NK-92 treated with Interleukin-12 subunit alpha and Interleukin-12 subunit beta, amount 100 ng/mL, for 24 hours (cell line): ENCODE data around the gene CNKSR3.

Experiments
- DNase-seq: peaks from one replicate; lab custom pipeline; 2025; lab: John Stamatoyannopoulos, UW

The CNKSR3 gene

DNA sequence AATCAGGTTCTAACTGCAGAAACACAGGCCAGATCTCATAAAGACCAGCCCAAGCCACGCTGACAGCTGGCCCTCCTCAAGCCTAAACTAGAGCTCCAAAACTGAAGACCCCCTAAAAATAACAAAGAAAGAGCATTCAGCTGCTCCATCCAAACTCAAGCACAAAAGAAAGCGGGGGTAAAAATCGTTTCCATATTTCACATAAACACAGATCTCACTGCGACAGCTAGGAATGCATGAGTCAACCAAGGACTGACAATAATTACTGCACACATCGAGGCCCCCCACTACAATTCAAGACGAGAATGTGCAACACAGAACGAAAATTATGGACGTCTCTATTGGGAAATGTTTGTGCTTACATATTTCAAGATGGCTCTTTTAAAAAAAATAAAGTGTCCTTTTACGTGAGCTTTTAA, 31.1 kb downstream of the CNKSR3 start:
- no peak for DNase-seq

DNA sequence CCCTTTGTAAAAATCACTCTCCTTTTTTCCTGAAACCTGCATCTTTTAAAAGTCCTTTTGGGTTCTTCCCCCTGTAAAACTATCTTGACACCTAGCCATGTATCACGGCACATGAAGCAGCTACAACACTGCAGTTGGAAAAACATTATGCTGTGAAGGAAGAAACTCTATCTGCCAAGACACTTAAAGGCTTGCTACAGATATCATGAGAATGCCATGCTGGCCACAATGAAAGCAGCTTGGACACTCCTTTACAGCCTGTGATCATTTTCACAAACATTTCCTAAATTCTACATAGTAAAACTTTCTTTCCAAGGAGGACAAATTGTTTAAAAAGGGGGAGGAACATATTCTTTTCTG, 31.8 kb downstream of the CNKSR3 start:
- DNase-seq, result no peak

DNA sequence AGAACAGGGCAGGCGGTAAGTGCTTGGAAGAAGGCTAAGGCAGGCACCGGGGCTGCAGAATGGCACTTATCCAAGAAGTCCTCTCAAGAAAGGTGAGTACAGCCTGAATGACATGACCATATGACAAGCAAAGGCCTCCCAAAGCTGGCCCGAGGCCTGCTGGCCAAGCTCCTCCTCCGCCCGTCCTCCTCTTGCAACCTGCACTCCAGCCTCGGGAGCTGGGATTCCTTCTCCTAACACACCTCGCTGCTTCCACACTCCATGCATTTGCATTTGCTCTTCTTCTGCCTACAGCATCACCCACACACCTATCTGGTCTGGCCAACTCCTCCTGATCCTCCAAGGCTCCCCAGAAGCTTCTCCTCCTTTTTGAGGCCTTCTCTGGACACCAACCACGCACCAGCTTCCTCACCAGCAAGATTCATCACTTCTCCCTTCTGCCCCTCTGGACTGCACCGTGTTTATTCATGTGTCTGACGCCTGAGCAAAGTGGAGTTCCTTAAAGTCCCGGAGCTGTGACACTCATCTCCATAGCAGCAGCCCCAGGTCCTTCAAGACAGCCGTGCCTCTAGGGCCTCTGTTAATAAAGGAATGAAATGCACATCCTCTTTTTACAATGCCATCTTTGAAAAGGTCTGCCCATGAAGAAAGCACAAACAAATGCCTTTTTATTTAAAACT, 32.3 kb downstream of the CNKSR3 start:
- DNase-seq, result no peak

DNA sequence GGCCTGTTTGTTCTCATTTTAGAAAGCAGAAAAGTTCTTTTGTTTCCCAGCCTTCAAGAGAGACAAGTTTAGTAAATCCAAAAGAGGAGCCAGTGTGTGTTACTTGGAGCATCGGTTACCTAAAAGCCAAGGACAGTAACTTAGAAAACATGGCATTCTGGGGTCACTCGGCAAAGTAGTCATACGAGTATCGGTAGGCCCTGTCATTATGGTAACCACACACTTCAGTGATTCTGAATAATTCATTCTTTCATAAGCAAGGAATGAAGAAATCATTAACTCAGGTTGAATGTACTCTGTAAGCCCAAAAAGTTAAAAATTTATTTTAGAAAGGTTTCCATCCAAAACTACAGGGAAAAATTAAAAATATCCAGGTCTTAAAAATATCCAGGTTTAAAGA, 34.0 kb downstream of the CNKSR3 start:
- no peak for DNase-seq

DNA sequence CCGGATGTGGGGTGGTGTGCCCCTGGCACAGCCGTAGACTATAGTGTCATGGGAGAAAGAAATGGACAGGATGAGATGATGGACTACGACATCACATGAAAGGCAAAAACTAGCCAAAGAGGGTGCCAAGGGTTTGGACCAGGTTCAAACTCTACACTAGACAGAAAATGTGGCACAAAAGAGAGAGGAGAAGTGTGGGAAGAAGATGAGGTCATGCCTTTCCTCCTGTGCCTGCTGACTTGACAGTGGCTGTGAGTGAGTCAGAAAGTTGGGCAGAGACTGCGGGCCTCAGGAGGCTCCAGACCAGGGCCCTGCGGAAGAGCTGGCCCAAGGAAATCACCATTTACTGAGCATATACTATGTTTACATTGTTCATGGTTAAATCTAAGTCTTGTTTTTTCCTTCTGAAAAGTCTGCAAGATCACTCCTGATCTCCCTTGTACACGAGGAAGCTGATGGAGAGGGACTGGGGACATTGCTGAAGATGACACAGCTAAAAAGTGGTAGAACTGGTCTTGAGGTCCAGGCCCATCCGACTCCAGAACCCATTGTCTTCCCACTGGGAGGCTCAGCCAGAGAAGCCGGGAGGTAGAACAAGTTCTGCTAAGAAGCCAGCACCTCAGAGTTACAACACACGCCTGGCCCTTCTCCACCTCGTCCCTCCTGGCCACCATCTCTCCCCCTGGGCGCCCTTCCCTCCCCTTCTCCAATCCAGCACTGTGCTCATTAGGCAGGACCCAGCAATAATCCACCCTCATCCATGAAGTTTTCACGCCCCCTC, 35.6 kb downstream of the CNKSR3 start:
- DNase-seq, result no peak

DNA sequence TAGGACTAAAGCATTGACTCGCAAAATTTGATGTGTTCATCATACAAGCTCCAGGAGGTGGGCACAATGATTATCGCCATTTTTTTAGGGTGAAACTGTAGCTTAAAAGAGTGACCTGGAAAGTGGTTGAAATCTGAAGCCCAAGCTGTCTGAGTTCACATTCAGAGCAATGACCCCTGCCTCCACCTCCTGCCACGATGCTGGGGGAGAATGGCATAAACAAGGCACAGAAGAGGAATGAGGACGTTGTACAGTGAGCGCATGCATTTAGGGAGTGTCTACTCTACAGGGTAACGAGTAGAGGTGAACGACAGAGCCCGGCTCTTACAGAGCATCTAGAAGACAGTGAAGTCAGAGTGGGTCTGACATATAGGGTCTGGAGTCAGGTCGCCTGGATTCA, 37.2 kb downstream of the CNKSR3 start:
- no peak for DNase-seq

GRCh38 chr6:154471609-154472362, 38.7 kb downstream of the CNKSR3 start:
- DNase-seq, result no peak

DNA sequence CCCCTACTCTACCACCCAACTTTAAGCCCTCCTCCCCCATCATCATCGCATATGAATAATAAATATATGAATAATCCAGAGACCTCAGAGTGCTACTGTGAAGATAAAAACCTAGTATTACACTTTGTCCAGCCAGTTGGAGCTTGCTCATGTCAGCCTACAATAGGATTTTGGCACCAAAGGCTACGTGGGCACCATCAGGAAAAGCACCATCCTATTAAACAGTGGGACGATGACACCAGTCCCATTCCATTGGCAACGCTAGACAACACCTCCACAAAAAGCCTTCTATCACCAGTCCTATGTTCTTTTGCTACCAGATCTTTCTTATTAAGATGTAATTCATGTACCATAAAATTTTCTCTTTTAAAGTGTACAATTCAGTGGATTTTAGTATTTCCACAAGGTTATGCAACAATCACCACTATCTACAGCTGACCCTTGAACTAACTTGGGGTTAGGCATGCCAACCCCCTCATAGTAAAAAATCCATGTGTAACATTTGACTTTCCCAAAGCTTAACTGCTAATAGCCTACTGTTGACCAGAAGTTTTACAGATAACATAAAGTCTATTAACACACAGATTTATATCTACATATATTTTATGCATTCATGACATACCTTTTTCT, 41.1 kb downstream of the CNKSR3 start:
- no peak for DNase-seq

GRCh38 chr6:154468760-154469159, 41.7 kb downstream of the CNKSR3 start:
- DNase-seq, result no peak

DNA sequence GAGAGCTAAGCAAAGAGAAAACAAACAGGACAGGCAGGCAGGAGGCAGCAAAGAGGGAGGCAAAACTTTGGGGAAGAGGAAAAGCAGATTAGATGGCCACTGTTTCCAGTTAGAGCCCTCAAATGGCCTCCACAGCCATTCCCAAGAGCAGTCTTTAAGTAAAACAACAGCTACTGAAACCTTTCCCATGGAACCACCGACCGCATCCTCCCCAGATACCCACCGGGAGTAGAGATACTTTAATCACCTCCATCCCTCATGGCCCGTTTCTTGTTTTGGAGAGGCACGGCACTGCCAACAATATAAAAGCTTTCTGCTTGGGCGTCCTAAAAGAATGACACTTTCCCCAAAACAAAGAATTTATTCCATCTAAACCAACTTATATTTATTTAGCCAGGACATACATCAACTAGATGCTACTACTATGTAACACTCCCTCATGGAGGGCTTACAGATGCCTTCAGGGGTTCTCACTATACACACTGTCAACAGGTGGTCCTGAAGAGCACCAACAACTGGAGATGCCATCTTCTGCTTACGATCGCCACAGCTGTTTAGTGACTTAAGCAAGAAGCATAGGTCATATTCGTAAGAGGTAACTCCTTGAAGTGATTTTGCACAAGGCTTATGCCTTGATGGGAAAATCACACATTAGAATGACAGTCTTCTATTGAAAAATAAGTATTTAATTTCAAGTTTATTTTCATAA, 43.4 kb downstream of the CNKSR3 start:
- DNase-seq, result no peak

- no peak for DNase-seq
These were observed 44.3 kb downstream of the CNKSR3 start for GRCh38 chr6:154466139-154466538.

DNA sequence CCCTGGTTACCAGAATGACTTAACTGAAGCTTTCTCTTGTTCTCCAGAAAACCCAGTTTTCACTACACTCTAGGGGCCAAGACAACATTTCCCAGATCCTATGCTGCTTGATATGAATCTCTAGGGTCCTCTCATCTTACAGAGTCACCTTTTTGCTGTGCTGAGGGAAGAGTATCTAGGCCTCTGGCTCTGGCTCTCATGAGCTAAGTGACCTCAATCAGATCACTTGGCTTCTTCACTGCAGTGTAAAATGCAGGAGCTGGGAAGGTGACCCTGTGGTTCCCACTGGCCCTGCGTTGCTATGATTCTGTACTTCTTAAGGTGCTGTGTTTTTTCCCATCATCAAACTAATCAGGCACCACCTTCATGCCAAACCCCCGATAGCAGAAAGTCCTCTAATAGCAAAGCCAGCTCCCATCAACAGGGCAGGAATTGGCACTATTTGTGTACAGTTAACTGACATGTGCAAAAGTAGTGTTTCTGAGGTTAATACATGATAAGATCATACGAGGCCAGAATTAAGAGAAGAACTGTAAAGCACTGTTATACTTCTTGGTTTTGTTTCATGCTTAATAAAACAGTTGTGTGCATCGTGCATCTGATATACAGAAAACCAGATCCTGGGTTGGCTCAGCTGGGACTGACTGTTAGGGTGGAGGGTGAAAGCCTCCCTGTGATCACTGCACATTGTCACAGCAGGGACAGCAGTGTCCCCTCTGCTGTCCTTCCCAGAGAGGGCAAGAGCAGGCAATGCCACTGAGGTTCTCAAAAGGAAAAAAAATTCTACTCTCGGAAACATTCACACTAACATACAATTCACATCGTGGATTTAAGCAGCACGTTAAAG, 46.7 kb downstream of the CNKSR3 start:
- DNase-seq, result no peak

- DNase-seq, result no peak
These were observed 48.1 kb downstream of the CNKSR3 start for GRCh38 chr6:154462425-154462824.

- no peak for DNase-seq
These were observed 49.1 kb downstream of the CNKSR3 start for GRCh38 chr6:154461348-154461747.

GRCh38 chr6:154460306-154461071, 50.0 kb downstream of the CNKSR3 start:
- DNase-seq, result no peak

DNA sequence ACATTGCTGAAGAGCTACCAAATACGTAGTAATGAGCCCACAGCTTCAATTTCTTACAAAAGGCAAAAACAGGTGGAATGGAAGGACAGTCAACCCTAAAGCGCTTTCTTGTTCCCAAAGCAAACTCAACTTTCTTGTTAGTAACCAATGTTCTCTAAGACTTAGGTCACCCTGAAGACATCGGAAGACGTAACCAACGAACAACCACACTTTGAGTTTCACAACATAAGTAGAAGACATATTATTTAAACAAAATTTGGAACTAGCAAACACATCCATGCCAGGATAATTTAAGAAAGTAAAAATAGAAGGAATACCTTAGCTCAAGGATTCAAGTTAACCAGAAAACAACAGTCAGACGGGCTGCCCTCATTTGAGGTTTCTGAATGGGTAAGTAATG, 51.0 kb downstream of the CNKSR3 start:
- DNase-seq, result no peak

GRCh38 chr6:154458565-154459470, 51.7 kb downstream of the CNKSR3 start:
- no peak for DNase-seq

- no peak for DNase-seq
These were observed 52.6 kb downstream of the CNKSR3 start for GRCh38 chr6:154457881-154458284.

DNA sequence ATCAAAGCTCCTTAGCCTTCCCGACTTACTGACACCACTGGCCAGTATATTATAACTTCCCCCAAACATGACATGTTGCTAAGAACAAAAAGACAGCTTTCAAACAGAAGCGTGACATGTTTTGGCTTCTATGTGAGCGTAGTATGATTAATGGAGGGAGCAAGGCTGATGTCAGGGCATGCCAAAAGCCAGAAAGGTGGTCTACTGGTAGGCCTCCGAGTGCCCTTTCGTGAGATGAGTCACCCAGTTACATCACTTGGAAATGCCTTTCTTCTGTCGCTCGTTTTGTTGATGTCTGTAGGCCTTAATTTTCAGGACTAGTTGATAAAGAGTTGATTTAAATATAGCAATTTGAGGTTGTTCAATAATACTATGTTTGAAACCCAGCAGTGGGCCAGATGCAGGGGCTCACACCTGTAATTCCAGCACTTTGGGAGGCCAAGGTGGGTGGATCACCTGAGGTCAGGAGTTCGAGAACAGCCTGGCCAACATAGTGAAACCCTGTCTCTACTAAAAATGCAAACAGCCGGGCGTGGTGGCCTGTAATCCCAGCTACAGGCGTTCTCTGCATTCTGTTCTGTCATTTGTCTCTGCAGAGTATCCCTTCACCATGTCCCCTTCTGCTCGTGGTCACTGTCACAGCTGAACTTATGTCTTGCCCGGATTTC, 53.3 kb downstream of the CNKSR3 start:
- no peak for DNase-seq
